GM21515 (cell line): ENCODE data around the gene FLT3LG.

Source experiments
- ATAC-seq: cut with Tn5 transposase; IDR thresholded peaks from one replicate; pipeline ENCODE4 v1.9.1; 2021; ENCODE audit not compliant: unreplicated experiment

FLT3LG gene, protein sequence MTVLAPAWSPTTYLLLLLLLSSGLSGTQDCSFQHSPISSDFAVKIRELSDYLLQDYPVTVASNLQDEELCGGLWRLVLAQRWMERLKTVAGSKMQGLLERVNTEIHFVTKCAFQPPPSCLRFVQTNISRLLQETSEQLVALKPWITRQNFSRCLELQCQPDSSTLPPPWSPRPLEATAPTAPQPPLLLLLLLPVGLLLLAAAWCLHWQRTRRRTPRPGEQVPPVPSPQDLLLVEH

DNA sequence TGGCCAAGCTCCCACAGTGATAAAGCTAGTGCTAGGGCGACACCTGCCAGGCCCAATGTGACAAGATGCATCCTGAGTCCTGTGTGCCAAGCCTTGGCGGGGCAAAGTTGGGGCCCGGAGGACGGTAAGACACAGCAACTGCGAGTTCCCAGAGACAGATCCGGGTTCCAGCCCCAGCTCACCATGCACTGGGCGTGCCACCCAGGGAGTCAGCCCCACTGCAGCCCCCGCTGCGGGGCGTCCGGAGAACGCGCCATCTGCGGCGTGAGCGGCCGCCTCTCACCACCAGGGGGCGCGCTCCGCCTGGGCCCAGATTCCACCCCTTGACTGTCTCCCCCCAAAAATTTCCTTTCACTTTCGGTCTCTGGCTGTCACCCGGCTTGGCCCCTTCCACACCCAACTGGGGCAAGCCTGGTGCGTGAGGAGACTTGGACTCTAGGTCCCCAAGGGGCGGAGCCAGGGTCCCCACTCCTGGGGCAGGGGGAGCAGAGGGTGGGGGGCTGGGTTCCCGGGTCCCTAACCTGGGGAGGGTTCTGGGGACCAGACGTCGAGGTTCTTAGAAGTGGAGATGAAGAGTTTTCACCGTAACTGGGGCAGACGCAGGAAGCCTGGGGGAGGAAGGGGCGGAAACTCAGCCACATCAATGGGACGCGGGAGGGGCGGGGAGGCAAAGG lies at the start of gene FLT3LG:
Gene FLT3LG (plus strand): TSS at position 348 of the 674 bp plus-strand sequence. CDS start 425 bp downstream, outside the sequence.
- ATAC-seq = no peak

DNA sequence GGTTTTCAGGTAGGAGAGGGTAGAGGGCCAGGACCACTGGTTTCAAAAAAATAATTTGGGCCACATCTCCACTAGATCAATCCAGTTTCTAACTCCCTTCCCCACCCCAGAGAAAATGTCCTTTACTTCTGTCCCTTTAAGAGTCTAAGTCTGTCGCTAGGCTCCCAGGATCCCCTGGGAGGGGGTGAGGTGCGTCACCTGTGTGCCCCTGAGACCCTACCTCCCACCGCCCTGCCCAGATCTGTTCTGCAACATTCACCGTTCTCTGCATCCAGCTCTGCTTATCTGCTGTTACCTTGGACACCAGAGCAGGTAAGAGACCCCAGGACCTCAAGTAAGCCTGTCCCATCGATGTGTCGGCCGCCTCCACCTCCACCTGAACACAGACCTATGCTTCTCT lies 48.8 kb upstream of the FLT3LG start, which contains the start of gene GFY:
Gene GFY (plus strand): TSS at position 211 of the 400 bp plus-strand sequence. CDS start 1,043 bp downstream, outside the sequence.
- ATAC-seq = no peak

DNA sequence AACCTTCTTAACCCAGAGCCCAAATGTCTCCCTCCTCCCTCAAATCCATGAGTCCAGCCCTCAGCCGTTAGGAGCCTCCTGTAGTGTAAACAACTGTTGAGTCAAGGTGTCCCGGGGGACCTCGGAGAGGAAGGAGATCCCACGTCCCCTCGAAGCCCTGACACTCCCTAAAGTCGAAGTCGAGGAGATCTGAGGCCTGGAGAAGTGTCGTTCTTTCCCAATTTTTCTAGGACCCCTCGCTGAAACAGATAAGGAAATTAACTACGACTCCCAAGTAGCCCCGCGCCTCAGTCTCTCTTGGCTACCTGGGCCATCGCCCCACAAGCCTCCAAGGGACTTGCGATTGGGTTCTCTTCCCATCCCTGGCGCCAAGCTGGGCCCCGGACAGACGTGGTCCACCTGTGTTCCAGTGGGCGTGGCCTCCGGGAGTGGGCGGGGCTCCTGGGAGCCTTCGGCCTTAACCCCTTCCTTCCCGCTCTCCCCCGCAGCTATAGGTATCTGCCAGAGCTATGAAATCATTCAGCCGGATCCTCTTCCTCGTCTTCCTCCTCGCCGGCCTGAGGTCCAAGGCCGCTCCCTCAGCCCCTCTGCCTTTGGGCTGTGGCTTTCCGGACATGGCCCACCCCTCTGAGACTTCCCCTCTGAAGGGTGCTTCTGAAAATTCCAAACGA lies 48.0 kb upstream of the FLT3LG start:
- ATAC-seq = no peak

DNA sequence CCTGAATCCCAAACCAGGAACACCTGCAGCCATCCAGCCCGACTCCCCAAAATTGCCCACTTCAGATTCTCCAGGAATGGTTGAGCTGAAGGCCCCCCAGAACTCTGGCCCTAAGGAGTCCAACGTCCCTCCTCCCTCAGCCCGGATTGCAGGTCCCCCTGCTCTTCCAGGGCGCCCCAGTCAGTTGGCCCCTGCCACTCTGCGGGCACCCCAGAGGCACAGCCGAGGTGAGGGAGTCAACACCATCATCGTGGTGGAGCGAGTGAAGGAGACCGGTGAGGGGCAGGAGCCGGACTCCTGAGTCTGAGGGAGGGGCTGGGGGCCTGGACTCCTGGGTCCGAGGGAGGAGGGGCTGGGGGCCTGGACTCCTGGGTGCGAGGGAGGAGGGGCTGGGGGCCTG lies 46.7 kb upstream of the FLT3LG start:
- ATAC-seq = no peak

DNA sequence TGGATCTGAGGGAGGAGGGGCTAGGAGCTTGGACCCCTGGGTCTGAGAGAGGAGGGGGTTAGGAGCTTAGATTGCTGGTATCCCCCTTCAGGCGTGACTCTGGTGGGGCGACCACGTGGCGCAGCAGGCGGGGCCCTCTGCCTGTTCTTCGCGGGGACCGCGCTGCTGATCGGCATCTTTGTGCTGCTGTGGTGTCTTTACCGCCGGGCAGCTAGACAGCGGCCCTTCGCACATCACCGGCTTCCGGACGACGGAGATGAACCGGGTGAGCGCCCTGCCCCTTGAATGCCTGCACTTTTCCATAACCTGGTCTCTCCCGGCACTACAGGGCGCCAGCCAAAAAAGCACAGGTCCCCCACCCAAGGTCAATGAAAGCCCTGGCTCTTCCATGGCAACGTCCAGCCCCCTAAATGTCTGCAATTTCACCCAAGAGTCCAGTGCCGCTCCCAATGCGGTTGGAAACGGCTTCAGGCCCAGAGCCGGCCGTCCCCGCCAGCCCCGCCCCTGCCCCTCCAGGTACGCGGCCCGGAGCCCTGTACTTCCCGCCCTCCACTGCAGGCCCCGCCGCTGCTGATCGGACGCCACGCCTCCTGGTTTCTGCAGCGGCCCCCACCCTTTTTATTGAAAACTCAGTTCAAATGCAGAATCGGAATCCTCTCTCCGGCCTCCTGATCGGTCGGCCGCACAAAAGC lies 46.0 kb upstream of the FLT3LG start:
- ATAC-seq = no peak

DNA sequence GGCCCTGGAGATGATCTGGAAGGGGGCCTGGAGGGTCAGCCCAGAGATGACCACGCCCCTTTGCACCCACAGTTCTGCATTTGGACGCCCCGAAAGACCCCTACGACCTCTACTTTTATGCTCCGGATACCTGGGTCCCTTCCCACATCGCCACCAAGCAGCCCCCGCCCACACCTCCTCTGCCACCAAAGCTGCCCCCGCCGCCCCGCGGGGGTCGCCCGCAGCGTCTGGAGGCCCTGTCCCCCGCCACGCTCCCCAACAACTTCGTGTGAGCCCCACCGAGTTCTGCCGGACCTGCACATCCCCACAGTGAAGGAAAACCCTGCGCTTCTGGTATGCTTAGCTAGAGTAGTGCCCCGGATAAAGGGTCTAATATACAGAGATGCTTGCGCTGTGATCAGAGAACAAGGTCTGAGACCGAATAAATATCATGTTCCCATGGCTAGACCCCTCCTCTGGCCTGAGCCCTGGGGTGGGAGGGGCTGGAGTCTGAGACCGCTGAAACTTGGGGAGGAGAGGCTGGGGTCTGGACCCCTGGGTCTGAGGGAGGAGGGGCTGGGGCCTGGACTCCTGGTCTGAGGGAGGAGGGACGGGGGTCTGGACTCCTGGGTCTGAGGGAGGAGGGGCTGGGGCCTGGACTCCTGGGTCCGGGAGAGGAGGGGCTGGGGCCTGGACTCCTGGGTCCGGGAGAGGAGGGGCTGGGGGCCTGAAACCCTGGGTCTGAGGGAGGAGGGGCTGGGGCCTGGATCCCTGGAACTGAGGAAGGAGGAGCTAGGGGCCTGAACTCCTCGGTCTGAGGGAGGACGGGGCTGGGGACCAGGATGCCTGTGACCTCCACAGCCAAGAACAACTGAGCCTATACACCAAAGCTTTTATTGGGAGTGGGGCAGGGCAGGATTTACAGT lies 45.2 kb upstream of the FLT3LG start:
- ATAC-seq = no peak

DNA sequence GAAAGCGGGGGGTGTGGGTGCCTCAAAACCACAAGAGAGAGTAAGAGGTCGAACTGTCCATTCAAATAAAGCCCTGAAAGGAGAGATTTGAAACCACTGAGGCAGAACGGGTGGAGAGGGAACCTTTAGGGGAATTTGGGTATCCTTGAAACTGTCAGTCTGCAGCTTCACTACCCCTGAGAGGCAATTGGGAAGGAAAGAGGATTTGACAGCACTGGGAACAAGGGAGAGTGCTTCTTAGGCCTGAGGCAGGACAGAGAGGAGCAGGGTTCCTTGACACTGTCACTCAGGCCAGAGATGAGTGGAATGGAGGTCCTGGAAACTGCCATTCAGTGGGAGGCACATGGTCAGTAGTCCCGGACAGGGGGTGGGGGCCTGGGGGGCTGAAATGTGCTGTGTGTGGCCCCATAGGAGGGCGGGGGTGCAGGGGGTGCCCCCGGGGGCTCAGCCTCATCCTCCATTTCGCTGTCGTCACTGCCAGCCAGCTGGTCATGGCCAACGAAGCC lies 43.8 kb upstream of the FLT3LG start:
- no peak for ATAC-seq

DNA sequence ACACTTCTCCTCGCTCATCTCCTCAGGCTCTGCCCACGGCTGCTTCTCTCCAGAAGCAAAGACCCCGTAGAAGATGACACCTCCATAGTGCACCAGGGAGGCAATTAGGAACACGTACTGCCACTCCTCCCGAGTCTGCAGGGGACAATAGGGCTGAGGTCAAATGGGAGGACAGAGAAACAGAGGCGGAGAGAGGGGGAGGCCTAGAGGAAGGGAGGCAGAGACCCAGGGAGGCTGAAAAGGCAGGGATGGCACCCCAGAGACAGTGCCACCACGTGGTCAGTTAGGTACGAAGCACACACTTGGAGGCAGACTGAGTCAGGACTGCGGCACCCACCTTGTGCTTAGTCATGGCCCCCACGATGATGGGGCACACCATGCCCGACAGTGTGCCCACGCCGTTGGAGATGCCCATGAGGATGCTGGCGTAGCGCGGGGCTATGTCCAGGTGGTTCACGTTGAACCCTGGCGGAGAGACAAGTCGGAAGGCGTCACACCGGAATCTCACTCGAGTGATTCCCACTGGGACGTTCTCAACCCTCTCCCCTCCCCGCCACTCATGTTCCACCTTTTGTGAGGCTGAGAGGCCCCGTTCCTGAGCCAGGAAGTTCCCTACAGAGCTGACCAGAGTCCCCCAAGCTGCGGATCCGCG lies 43.2 kb upstream of the FLT3LG start:
- ATAC-seq = no peak

DNA sequence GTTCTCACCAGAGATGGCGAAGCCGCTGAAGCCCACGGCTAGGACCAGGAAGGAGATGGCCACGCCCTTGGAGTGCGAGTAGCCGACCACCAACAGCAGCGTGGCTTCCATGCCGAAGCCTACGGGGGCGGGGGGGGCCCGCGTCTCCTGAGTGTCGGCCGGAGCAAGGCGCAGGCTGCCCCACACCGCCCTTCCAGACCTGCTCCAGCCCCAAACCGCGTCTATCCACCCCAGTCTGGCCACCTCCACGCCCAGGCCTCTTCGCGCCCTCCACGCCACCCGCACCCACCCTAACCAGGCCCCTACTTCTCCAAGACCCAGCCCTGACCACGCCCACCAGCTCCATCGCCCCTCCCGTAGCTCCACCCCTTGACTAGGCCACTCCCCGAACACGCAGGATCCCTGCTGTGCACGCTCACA lies 42.7 kb upstream of the FLT3LG start:
- no peak for ATAC-seq

DNA sequence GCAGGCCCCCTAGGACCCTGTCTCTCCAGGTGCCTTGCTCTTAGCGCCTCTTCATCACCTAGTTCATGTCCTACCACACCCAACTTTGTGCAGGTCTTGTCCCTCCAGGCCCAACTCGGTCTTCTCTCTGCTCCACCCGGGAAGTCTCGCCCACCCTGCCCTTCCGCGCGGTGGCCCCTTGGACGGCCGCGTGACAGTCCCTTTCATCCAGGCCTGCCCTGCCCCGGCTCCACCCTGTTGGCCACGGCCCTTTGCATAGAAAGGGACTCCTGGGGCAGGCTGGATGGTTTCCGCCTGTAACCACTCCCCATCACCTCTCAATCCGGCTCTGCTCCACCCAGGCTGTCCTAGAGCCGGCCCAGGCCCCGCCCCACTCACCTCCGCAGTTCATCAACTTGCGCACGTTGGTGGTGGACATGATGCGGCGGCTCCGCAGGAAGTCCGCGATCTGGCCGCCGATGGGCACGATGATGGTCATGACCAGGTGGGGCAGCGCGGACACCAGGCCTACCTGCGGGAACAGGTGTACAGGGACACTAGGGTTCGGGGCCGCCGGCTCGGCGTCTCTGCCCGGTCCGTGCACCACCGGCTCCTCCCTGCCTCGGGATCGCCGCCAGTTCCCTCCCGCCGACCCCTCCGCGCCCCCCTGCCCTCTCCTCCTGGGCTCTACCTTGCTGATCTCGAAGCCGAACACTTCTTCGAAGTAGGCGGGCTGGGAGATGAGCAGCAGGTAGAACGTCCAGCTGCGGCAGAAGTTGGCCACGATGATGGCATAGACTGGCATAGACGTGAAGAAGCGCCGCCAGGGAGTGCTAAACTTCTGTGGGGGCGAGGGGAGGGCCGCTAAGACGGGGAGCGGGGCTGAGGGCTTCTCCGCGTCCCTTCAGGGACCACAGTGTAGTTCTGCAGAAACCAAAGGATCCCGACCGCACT lies 41.6 kb upstream of the FLT3LG start:
- ATAC-seq = no peak

DNA sequence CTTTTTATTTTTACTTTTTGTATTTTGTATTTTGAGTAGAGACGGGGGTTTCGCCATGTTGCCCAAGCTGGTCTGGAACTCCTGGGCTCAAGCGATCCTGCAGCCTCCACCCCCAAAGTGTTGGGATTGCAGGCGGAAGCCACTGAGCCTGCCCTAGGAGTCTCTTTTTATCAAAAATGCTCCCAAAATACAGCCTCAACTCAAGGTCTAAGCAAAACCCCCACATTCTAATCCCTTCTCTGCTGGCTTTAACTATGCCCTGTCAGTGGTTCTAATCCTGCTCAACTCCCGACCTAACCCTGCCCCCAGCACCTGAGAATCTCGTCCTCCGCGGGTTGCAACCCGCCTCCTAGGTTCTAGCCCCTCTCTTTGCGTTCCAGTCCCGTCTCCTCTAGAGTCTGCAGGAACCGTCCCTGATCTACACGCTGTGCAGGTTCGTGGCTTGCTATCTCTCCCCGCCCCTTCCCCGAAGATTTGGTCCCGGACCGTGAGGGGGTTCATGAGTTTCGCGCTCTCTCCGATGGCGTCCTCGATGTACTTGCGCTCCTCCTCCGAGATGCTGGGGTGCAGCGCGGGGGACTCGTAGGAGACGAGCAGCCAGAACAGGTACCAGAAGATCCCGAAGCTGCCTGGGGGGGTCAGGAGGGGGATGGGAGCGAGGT lies 40.6 kb upstream of the FLT3LG start:
- ATAC-seq = no peak

DNA sequence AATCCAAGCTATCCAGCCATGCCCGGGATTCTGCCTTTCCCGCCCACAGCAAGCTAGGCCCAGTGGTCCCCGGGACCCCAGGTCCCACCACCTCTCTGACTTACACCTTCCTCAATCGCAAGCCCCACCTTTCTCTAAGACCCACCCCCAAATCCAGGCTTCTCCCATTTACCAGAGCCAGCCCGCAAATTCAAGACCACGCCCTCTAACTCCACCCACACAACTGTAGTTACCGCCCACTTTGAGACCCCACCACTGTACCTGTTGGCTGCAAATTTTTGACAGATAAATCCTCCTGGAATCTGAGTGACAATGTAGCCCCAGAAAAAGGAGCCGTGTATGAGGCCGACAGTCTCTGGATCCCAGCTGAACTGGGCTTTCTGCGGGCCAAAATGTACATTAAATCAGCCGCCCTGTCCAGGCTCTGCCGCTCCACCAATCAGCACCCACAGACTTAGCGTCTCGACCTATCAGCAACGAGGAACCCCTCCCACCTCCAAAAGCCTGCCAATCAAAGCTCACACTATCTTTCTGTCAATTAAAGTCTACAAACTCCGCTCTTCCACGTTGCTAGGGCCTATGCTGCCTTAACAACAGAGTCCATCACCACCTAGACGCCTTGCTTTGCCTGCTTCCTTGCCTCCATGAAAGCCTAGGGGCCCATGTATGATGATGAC lies 39.0 kb upstream of the FLT3LG start:
- ATAC-seq = no peak

DNA sequence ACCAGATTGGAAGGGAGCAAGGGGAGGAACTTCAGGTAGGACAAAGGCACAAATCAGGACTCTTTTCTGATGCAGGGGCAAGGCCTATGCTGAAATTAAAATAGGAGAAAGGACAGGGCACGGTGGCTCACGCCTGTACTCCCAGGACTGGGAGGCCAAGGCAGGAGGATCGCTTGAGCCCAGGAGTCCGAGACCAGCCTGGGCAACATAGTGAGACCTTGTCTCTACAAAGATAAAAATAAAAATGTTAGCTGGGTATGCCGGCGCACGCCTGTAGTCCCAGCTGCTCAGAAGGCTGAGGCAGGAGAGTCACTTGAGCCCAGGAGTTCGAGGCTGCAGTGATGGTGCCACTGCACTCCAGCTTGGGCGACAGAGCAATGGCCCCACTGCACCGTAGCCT lies 38.3 kb upstream of the FLT3LG start:
- no peak for ATAC-seq

DNA sequence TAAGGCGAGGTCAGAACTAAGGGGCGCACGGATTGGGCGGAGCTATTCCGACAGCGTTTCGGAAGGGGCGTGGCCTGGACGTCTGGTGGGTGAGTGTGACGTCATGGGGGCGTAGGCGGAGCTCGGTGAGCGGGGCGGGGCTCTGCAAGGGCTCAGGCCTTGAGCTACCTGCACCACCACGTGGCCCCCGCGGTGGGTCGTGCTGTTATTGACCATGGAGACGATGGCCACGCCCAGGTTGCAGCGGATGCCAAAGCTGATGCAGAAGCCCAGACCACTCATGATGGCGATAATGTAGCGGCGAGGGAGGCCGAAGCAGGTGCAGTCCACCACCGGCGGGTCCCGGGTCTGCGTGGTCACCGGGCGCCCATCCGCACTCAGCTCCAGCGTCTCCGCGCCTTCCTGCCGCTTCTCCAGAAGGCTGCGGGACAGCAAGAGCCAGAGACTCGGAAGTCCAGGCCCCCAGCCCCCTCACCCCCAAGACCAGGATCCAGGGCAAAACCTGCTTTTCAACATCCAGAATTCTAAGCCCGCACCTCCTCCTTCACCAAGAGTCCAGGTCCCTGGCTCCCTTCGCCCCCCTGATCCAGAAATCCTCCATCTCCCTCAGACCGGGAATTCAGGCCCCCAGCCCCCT lies 37.5 kb upstream of the FLT3LG start:
- ATAC-seq = no peak

DNA sequence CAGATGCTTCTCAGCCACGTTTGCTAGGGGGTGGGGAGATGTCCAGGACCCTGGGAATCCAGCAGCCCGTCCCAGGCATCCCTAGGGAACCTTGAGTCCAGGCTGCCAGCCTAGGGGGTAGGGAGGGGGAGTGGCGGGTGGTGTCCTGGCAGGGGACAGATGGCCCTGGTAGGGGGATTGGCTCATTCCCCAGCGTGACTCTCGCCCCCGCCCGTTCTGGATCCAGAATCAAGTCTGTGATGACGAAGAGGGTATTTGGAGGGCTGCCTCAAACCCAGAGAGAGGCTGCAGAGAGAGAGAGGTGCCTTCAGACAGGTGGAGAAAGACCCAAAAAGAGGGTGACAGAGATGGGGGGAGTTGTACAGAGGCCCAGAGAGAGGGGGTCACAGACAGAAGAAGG lies 36.8 kb upstream of the FLT3LG start:
- no peak for ATAC-seq

DNA sequence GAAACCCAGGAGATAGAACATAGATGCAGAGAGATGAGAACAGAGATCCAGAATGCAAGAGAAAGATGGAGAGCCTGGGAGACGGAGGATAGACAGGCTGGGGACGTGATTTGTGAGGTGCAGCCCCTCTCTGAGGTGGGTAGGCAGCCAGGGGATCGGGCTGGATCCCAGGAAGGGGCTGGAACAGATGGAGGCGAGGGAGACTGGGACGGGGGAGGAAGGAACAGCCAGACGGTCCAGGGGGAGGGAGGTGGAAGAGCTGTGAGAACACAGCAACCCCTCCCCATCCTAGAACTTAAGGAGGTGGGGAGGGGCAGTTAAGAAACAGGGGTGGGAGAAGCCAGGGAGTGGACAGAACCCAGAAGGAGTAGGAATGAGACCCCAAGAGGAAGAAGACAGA lies 35.8 kb upstream of the FLT3LG start:
- no peak for ATAC-seq

DNA sequence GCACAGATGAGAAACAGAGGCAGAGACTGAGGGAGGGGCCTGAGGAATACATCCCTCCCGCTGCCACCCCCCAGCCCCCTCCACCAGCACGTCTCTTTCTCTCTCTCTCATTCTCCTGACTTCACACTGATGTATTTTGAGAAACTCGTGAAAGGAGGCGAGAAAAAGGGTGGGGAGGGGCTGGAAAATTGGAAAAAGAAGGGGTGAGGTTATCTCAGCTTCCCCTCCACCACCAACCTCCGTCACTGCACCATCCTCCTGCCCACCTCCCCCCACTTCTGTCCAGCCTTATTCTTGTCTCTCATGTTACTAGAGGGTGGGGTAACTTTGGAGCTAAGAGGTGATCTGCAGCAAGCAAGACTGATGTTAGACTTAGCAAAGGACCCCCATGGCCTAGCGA lies 34.2 kb upstream of the FLT3LG start:
- ATAC-seq = no peak
